Right lobe of liver (tissue), 4 donors: ENCODE data around the gene ARFGAP2.

ENCODE experiments used
- POLR2A ChIP-seq: fragments of 450-650 bp; IDR thresholded peaks from one replicate; pipeline ENCODE4 v1.6.1; 2017; ENCODE audit warnings: antibody characterized with exemption, mild to moderate bottlenecking
- TF ChIP-seq, protein P1 (sequence below), 4 donors: fragments of 200-600 bp in 3 of 4; fragments of 450-650 bp in 1 of 4; IDR thresholded peaks; one replicate each; pipeline versions ENCODE4 v1.5.1 to v1.8.0; 2016 to 2022; ENCODE audit warnings: antibody characterized with exemption in 4 of 4, mild to moderate bottlenecking in 2 of 4
- donor health status: DM: no; HTN: no; CAD: no.
- donor health status: DM: no; HTN: no; CAD: no.
- donor health status: DM: no; HTN: yes; CAD: no.

DNA sequence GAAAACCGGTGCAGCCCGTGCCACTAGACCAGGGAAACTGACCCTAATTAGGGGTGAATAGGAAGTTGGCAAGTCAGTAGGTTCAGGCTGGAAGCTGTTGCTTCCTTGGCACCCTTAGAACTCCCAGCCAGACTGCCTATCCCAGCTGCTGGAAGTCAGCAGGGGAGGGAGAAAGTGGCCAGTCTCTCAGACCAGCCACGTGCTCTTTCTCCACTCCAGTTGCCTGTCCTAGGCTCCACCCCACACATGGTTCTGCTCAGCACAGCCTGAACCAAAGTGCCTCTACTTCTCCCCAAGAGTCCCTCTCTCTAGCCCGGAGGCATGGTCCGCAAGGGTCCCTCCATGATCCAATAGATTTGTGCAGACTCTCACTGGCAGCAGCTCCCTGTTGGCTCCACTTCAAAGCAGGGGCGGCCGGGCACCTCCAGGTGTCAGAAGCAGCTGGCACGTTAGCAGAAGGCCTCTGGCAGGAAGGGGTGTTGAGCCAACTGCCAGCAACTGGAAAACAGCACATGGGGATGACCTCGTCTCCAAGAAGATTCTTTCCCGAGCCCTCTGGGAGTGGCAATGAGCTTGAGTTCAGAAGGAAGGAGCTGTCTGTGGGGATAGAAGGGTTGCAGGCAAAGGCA lies 27.7 kb downstream of the ARFGAP2 start:
- TF ChIP-seq, protein P1, sequence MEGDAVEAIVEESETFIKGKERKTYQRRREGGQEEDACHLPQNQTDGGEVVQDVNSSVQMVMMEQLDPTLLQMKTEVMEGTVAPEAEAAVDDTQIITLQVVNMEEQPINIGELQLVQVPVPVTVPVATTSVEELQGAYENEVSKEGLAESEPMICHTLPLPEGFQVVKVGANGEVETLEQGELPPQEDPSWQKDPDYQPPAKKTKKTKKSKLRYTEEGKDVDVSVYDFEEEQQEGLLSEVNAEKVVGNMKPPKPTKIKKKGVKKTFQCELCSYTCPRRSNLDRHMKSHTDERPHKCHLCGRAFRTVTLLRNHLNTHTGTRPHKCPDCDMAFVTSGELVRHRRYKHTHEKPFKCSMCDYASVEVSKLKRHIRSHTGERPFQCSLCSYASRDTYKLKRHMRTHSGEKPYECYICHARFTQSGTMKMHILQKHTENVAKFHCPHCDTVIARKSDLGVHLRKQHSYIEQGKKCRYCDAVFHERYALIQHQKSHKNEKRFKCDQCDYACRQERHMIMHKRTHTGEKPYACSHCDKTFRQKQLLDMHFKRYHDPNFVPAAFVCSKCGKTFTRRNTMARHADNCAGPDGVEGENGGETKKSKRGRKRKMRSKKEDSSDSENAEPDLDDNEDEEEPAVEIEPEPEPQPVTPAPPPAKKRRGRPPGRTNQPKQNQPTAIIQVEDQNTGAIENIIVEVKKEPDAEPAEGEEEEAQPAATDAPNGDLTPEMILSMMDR (IDR thresholded peaks at IDR 0.05): no peak
- no peak for TF ChIP-seq POLR2A
